Occipital lobe (tissue), 2 donors: ENCODE measurements around the gene OR52I1. TPM values are rescaled to one million over a fixed set of nuclear protein-coding genes. Genes with fewer than 3 reads are reported as not detected.
A peak's percentile ranks its signal among the peaks of the same experiment; 100 is the strongest.

Source experiments
- DNase-seq: peaks from one replicate; lab custom pipeline; 2025; lab: John Stamatoyannopoulos, UW
- total RNA-seq: library from RNA; depleted of rRNA; stranded (reverse); fragments of >200 nt; gene quantifications from one replicate; pipeline ENCODE4 v1.2.3, GENCODE V29; 2014

Gene OR52I1
- total RNA-seq, result not detected

DNA sequence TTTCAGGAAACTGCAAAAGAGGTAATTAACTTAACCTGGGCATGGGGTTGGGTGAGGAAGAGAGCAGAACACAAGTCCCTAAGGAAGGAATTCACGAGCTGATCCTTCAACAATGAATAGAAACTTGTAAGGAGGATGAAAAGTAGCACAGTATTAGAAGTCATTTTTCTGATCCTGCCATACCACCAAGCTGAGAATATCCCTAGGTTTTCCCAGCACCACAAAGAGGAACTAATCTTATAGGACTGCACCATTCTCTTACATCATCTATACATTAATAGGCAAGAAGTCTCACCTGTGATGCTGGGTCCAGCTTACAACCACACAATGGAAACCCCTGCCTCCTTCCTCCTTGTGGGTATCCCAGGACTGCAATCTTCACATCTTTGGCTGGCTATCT lies at the start of gene OR52I1:
Gene OR52I1 (plus strand): TSS at position 301 of the 400 bp plus-strand sequence. CDS start 0 bp downstream, at position 301.
- no peak for DNase-seq

- DNase-seq, result no peak
These were observed 48.9 kb upstream of the OR52I1 start, which contains the start of gene OR52M1 for GRCh38 chr11:4544891-4545290. Gene OR52M1, plus strand, starts transcription at chr11:4545191. Its CDS starts 0 bp downstream, at chr11:4545191.

DNA sequence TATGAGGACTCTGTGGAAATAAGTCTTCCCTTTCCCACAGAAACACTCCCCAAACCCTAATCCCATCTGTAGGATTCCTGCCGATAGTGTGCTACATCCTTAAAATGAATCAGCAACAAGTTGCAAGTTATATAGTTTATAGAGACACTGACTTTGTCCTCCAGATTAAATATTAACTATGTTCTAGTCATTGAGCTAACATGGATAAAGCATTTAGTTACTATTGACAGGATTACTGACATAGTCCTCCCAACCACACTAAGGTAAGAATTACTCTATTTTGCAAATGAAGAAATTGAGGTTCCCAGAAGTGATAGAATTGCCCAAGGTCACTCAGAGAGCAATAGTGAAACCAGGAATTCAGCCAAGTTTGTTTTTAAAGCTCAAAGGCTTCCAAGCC lies 47.0 kb upstream of the OR52I1 start:
- no peak for DNase-seq

GRCh38 chr11:4547416-4547815 lies 46.4 kb upstream of the OR52I1 start:
- DNase-seq, result no peak

DNA sequence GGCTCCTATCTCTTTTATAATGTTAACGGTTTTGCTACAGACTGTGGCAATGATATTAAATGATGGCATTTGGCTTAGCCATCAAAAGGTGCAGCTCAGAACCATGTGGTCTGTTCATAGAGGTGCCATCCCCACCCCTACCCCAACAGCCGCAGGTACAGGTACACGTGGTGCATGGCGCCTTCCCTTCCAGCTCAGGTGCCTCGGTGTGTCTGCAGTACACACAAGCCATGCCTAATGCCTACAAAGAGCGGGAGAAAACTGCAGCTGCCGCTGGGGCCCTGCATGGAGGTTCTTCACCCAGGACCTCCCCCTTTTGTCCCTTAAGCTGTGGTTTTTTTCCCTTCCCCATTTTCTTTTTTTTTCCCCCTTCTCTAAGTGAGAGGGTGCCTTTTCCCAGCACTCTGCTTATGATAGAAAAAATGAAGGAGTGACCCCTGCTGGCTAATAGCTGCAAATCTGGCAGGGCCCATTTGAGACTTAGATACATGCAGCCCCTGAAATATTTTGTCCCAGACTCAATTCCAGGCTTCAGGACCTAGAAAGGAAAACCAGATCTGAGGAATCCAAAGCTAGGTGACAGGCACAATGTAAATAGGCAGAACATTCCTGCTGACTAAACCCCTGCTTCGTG lies 42.4 kb upstream of the OR52I1 start:
- DNase-seq, result no peak

DNA sequence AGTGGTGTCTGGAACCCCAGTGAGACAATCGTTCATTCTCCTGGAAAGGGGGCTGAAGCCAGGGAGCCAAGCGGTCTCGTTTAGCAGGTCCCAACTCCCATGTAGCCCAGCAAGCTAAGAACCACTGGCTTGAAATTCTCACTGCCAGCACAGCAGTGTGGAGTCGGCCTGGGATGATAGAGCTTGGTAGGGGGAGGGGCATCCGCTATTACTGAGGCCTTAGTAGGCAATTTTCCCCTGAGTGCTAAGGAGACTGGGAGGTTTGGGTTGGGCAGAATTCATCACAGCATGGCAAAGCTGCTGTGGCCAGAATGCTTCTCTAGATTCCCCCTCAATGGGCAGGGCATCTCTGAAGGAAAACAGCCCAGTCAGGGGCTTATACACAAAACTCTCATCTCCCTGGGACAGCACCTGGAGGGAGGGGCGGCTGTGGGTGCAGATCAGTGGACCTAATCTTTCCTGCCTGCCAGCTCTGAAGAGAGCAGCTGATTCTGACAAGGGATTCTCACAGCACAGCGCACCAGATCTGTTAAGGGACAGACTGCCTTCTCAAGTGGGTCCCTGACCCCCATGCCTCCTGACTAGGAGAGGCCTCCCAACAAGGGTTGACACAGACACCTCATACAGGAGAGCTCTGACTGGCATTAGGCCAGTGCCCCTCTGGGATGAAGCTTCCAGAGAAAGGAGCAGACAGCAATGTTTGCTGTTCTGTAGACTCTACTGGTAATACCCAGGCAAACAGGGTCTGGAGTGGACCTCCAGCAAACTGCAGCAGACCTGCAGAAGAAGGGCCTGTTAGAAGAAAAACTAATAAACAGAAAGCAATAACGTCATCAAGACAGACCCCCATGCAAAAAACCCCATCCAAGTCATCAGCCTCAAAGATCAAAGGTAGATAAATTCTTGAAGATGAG lies 34.1 kb upstream of the OR52I1 start:
- no peak for DNase-seq

- no peak for DNase-seq
These were observed 33.4 kb upstream of the OR52I1 start for GRCh38 chr11:4560467-4560866.

- DNase-seq, result no peak
These were observed 28.5 kb upstream of the OR52I1 start for GRCh38 chr11:4565371-4565770.

GRCh38 chr11:4569075-4569474 lies 24.8 kb upstream of the OR52I1 start:
- DNase-seq, result no peak

GRCh38 chr11:4576880-4577279 lies 17.0 kb upstream of the OR52I1 start:
- no peak for DNase-seq

DNA sequence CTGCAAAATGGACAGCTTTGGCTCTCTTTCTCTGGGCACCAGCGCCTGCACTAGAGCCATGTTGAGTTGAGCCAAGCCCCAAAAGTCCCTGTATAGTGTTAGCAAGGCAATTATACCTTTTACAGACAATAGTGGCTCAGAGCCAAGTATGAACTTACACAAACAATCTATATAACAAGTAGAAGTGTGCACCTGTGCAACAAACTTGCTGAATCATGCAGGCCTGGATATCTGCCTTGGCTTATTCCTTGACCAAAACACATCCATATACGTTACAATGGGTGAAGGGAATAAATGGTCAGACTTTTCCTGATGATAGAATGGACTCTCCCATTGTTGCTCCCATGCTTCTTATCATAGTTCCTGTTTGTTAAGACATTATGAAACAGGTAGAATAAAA lies 16.1 kb upstream of the OR52I1 start:
- DNase-seq, result no peak

GRCh38 chr11:4578624-4579023 lies 15.2 kb upstream of the OR52I1 start:
- DNase-seq, result no peak

DNA sequence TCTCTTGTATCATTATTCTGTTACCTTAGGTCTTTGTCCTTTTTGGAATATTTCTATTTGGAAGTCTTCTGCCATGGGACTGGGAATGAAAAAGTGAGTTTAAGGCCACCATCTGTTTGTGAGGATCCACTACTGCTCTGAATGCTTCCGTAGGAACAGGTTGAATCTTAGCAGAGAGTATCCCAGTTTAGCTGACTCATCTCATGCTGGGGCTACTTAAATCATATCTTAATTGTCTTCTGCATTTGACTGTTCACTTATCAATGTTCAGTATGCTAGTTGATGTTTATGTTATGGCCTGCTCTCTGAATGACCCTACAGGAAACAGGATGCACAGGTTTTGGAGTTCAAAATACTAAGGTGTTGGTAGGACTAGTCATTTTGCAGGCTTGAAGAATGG lies 13.7 kb upstream of the OR52I1 start:
- DNase-seq, result no peak

GRCh38 chr11:4581443-4581842 lies 12.4 kb upstream of the OR52I1 start, which contains the start of gene OR52I2:
Gene OR52I2, plus strand, starts transcription at chr11:4581743.
- no peak for DNase-seq

- no peak for DNase-seq
These were observed 4.8 kb upstream of the OR52I1 start for GRCh38 chr11:4589017-4589416.

DNA sequence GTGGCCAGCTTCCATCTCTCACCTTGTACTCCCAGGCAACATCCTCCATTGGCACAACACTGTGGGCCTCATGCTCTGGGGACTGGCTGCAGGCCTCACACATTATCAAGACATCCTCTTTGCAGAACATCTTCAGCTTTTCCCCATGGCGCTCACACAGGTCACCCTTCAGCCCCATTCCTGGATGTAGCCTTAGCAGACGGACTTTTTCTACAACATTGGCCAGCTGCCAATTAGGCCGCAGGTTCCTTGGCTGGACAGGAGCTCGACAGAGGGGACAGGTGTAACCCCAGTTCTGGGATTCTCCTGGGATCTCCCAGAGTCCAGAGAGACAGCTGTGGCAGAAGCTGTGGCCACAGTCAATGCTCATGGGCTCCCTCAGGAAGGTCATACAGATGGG lies 11.2 kb downstream of the OR52I1 start:
- no peak for DNase-seq

- DNase-seq, result no peak
These were observed 12.6 kb downstream of the OR52I1 start for GRCh38 chr11:4606231-4607015.

- DNase-seq, result no peak
These were observed 13.3 kb downstream of the OR52I1 start for GRCh38 chr11:4607096-4607495.

- DNase-seq, result peak; percentile 97
These were observed 14.2 kb downstream of the OR52I1 start, which contains the start of gene TRIM68 for GRCh38 chr11:4607781-4608666. Gene TRIM68, minus strand, starts transcription at chr11:4608231. Its CDS starts 2,727 bp downstream, at chr11:4605504.

DNA sequence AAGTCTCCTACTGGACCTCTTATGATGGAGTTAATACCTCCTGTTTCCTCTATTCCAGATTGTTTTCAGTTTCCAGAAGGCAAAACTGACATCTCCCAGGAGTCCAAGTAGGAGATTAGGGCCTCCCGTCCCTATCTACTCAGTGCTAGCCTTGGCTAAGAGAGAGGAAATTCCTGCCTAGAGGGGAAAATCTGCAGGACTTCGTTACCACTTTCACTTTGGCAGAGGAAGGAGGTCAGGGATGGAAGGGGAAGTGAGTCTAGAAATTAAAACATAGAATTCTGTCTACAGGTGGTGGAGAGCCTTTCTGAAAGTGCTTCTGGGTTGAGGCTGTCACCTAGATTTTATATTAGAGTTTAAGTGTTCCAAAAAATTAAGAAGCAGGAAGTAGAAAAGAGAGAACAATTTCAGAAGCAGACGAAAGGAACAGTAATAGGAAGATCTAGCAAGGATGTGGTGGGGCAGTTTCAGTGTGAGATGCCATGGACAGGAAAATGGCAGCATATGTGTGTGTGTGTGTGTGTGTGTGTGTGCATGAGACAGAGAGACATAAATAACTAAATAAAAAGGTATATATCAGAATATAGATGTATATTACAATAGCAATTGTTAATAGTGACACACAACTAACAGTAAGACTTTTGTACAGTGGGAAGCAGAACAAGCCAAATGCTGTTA lies 16.6 kb downstream of the OR52I1 start:
- no peak for DNase-seq
